ENCODE measurements around the gene TLX2. TPM values are rescaled to one million over a fixed set of nuclear protein-coding genes. Genes with fewer than 3 reads are reported as not detected.

The TLX2 gene
- total and polyA plus RNA-seq, 2 of the 8 experiments (the other 6 are each of a cell fraction or from before 2014, with no cell fraction given), result 0.06 to 0.17 TPM

GRCh38 chr2:74551942-74552913 is 38.0 kb downstream of the TLX2 start (continued):
- TF ChIP-seq JUN (IDR thresholded peaks at IDR 0.05; ENCODE audit: low read depth, low read length) (no peak), BRCA1 (IDR thresholded peaks at IDR 0.05; ENCODE audit: low read depth, low read length) (no peak), SRF (IDR thresholded peaks at IDR 0.05; ENCODE audit: low read depth, low read length) (no peak), KDM4A (IDR thresholded peaks at IDR 0.05; ENCODE audit: low read depth, low read length, severe bottlenecking) (no peak), CTBP2 (IDR thresholded peaks at IDR 0.05; ENCODE audit: borderline replicate concordance, insufficient read depth, insufficient read length, low read length) (no peak), EZH2 (IDR thresholded peaks at IDR 0.05; ENCODE audit: low read depth, low read length, severe bottlenecking) (no peak)

All from H1 (cell line).